ENCODE data around the gene SNAPC2.
"Not testable (repeated sequence)": the region's sequence is repeated elsewhere in the genome, so short reads cannot be mapped to it uniquely, and the experiment has no call there.

SNAPC2 gene

GRCh38 chr19:7923295-7924191 lies 3.4 kb downstream of the SNAPC2 start:
- DNase-seq: no peak

- DNase-seq: no peak
Measured at GRCh38 chr19:7924241-7924640, 4.1 kb downstream of the SNAPC2 start.

GRCh38 chr19:7924651-7925170 lies 4.6 kb downstream of the SNAPC2 start:
- no peak for DNase-seq

- DNase-seq: peak; percentile 65
Measured at GRCh38 chr19:7925171-7925851, 5.2 kb downstream of the SNAPC2 start.

GRCh38 chr19:7926021-7926726 lies 6.0 kb downstream of the SNAPC2 start, which contains the start of gene CTXN1:
TSS of gene CTXN1 (minus strand) at chr19:7926135. CDS start at chr19:7925538, 597 bp downstream.
- DNase-seq: no peak

GRCh38 chr19:7926727-7927604 lies 6.8 kb downstream of the SNAPC2 start:
- DNase-seq: no peak

- no peak for DNase-seq
Measured at GRCh38 chr19:7927605-7928333, 7.6 kb downstream of the SNAPC2 start.

GRCh38 chr19:7928334-7928706 lies 8.2 kb downstream of the SNAPC2 start:
- no peak for DNase-seq

- peak; percentile 83 for DNase-seq
Measured at GRCh38 chr19:7928741-7929701, 8.9 kb downstream of the SNAPC2 start.

- not testable (repeated sequence) for DNase-seq
Measured at GRCh38 chr19:7930030-7930429, 9.9 kb downstream of the SNAPC2 start.

GRCh38 chr19:7930765-7931164 lies 10.6 kb downstream of the SNAPC2 start:
- DNase-seq: no peak

GRCh38 chr19:7931221-7932061 lies 11.3 kb downstream of the SNAPC2 start:
- no peak for DNase-seq

GRCh38 chr19:7932276-7932929 lies 12.3 kb downstream of the SNAPC2 start:
- no peak for DNase-seq

- DNase-seq: no peak
Measured at GRCh38 chr19:7932930-7933300, 12.8 kb downstream of the SNAPC2 start.

GRCh38 chr19:7933411-7933810 lies 13.3 kb downstream of the SNAPC2 start:
- DNase-seq: no peak

- DNase-seq: no peak
Measured at GRCh38 chr19:7933828-7934725, 13.9 kb downstream of the SNAPC2 start.

GRCh38 chr19:7934766-7935165 lies 14.6 kb downstream of the SNAPC2 start:
- no peak for DNase-seq

GRCh38 chr19:7940841-7941240 lies 20.7 kb downstream of the SNAPC2 start:
- no peak for DNase-seq
